Activated CD4-positive, alpha-beta memory T cell treated with anti-CD3 and anti-CD28 coated beads, Interleukin-2, amount 10 ng/mL, durations not matched to agents 7 days and 5 days (primary cell): ENCODE results near the gene SNF8. TPM values are rescaled to one million over a fixed set of nuclear protein-coding genes. Genes with fewer than 3 reads are reported as not detected.

Experiments
- CTCF ChIA-PET: fragments of 350-600 bp; sonication (Branson Sonifier 250); formaldehyde crosslinking; loops from one replicate; lab custom pipeline; 2021; ENCODE audit warnings: antibody characterized with exemption, inconsistent platforms; lab: Charles Lee
- POLR2A ChIA-PET: fragments of 350-600 bp; sonication (Branson Sonifier 250); formaldehyde crosslinking; loops from one replicate; lab custom pipeline; 2021; ENCODE audit warnings: antibody characterized with exemption; lab: Charles Lee
- DNase-seq: peaks from one replicate; pipeline ENCODE4 v3.0.0-alpha.2; 2020
- H3K27ac Mint-ChIP-seq: one replicate; pipeline ENCODE4 v1.8.0; 2021; ENCODE audit warnings: mild to moderate bottlenecking, mixed read lengths
- H3K27me3 Mint-ChIP-seq: one replicate; pipeline ENCODE4 v1.8.0; 2021; ENCODE audit warnings: mixed read lengths
- H3K36me3 Mint-ChIP-seq: one replicate; pipeline ENCODE4 v1.8.0; 2021; ENCODE audit warnings: low read depth, mixed read lengths
- H3K4me1 Mint-ChIP-seq: one replicate; pipeline ENCODE4 v1.8.0; 2021; ENCODE audit warnings: mixed read lengths
- H3K4me3 Mint-ChIP-seq: one replicate; pipeline ENCODE4 v1.8.0; 2021; ENCODE audit warnings: mild to moderate bottlenecking, mixed read lengths
- H3K9me3 Mint-ChIP-seq: one replicate; pipeline ENCODE4 v1.8.0; 2021; ENCODE audit warnings: mixed read lengths
- total RNA-seq, 2 experiments: library from RNA; stranded (reverse); gene quantifications; one replicate each; pipeline ENCODE4 v1.2.3, GENCODE V29; 2021

The SNF8 gene
- 10 to 100 TPM; 94.9 to 97.9 TPM for total RNA-seq

GRCh38 chr17:48944515-48945260, at the start of gene SNF8:
TSS of gene SNF8 (minus strand) at chr17:48944842. CDS start at chr17:48944734, 108 bp downstream.
- ChIA-PET POLR2A (interaction anchor here (0.7 to 2.8 kb wide), 25 partner anchors 8 to 764 kb away, joined by 3 to 57 read pairs (median 4); partner anchors contain the start of genes ATP5MC1, PHOSPHO1, SLC35B1 and UBE2Z), CTCF (interaction anchor here (0.8 to 1.6 kb wide), 7 partner anchors 10 to 280 kb away, joined by 3 to 6 read pairs (median 3); partner anchors contain the start of gene ATP5MC1)
- Mint-ChIP-seq H3K27ac (peak within 1 kb of the TSS; percentile 95), H3K36me3 (peaks cover 15% of the 10 kb centered on the region), H3K9me3 (no peaks in the 10 kb centered on the region), H3K4me3 (peak within 1 kb of the TSS; percentile 97), H3K4me1 (peaks cover 23% of the 10 kb centered on the region), H3K27me3 (peaks cover 2% of the 10 kb centered on the region)
- DNase-seq: peak; percentile 95

GRCh38 chr17:48993951-48994350, 49.3 kb upstream of the SNF8 start:
- POLR2A ChIA-PET: no interaction called here
- peaks cover 71% of the 10 kb centered on the region for H3K27me3 Mint-ChIP-seq
- peaks cover 31% of the 10 kb centered on the region for H3K4me1 Mint-ChIP-seq
- H3K36me3 Mint-ChIP-seq: no peaks in the 10 kb centered on the region
- CTCF ChIA-PET: no interaction called here
- H3K4me3 Mint-ChIP-seq: no peak overlapping the region
- H3K9me3 Mint-ChIP-seq: no peaks in the 10 kb centered on the region
- no peak overlapping the region for H3K27ac Mint-ChIP-seq
- no peak for DNase-seq

GRCh38 chr17:48993305-48993704, 48.7 kb upstream of the SNF8 start:
- H3K4me1 Mint-ChIP-seq: peaks cover 26% of the 10 kb centered on the region
- no peak overlapping the region for H3K4me3 Mint-ChIP-seq
- no peaks in the 10 kb centered on the region for H3K9me3 Mint-ChIP-seq
- H3K27ac Mint-ChIP-seq: no peak overlapping the region
- DNase-seq: no peak
- CTCF ChIA-PET: no interaction called here
- H3K36me3 Mint-ChIP-seq: no peaks in the 10 kb centered on the region
- POLR2A ChIA-PET: no interaction called here
- H3K27me3 Mint-ChIP-seq: peaks cover 65% of the 10 kb centered on the region

- H3K9me3 Mint-ChIP-seq: no peaks in the 10 kb centered on the region
- no peak overlapping the region for H3K27ac Mint-ChIP-seq
- CTCF ChIA-PET: no interaction called here
- POLR2A ChIA-PET: no interaction called here
- H3K4me1 Mint-ChIP-seq: peaks cover 18% of the 10 kb centered on the region
- H3K36me3 Mint-ChIP-seq: no peaks in the 10 kb centered on the region
- H3K27me3 Mint-ChIP-seq: peaks cover 60% of the 10 kb centered on the region
- no peak overlapping the region for H3K4me3 Mint-ChIP-seq
- DNase-seq: no peak
Measured at GRCh38 chr17:48992444-48992843, 47.8 kb upstream of the SNF8 start.

- H3K36me3 Mint-ChIP-seq: no peaks in the 10 kb centered on the region
- no peak overlapping the region for H3K27ac Mint-ChIP-seq
- DNase-seq: no peak
- ChIA-PET POLR2A (no interaction called here), CTCF (no interaction called here)
- H3K27me3 Mint-ChIP-seq: peaks cover 56% of the 10 kb centered on the region
- H3K4me1 Mint-ChIP-seq: peaks cover 7% of the 10 kb centered on the region
- no peaks in the 10 kb centered on the region for H3K9me3 Mint-ChIP-seq
- no peak overlapping the region for H3K4me3 Mint-ChIP-seq
Measured at GRCh38 chr17:48990882-48991357, 46.3 kb upstream of the SNF8 start.

GRCh38 chr17:48989100-48989499, 44.5 kb upstream of the SNF8 start:
- H3K27ac Mint-ChIP-seq: no peak overlapping the region
- H3K27me3 Mint-ChIP-seq: peaks cover 46% of the 10 kb centered on the region
- H3K9me3 Mint-ChIP-seq: no peaks in the 10 kb centered on the region
- CTCF ChIA-PET: no interaction called here
- POLR2A ChIA-PET: no interaction called here
- H3K4me3 Mint-ChIP-seq: no peak overlapping the region
- no peak for DNase-seq
- no peaks in the 10 kb centered on the region for H3K4me1 Mint-ChIP-seq
- H3K36me3 Mint-ChIP-seq: no peaks in the 10 kb centered on the region

- no peak for DNase-seq
- ChIA-PET POLR2A (no interaction called here), CTCF (no interaction called here)
- H3K36me3 Mint-ChIP-seq: no peaks in the 10 kb centered on the region
- no peak overlapping the region for H3K4me3 Mint-ChIP-seq
- H3K27ac Mint-ChIP-seq: no peak overlapping the region
- no peaks in the 10 kb centered on the region for H3K4me1 Mint-ChIP-seq
- no peaks in the 10 kb centered on the region for H3K9me3 Mint-ChIP-seq
- peaks cover 26% of the 10 kb centered on the region for H3K27me3 Mint-ChIP-seq
Measured at GRCh38 chr17:48985436-48986245, 41.0 kb upstream of the SNF8 start.

GRCh38 chr17:48981927-48982539, 37.4 kb upstream of the SNF8 start:
- Mint-ChIP-seq H3K27me3 (peaks cover 9% of the 10 kb centered on the region), H3K27ac (no peak overlapping the region), H3K4me3 (no peak overlapping the region), H3K36me3 (no peaks in the 10 kb centered on the region), H3K4me1 (no peaks in the 10 kb centered on the region), H3K9me3 (no peaks in the 10 kb centered on the region)
- CTCF ChIA-PET: no interaction called here
- POLR2A ChIA-PET: no interaction called here
- no peak for DNase-seq

GRCh38 chr17:48973806-48974205, 29.2 kb upstream of the SNF8 start:
- CTCF ChIA-PET: interaction anchor here (0.9 to 1.5 kb wide), 2 partner anchors 59 to 89 kb away, joined by 3 to 4 read pairs; no protein-coding TSS in a partner anchor
- H3K27me3 Mint-ChIP-seq: peaks cover 34% of the 10 kb centered on the region
- POLR2A ChIA-PET: no interaction called here
- H3K36me3 Mint-ChIP-seq: no peaks in the 10 kb centered on the region
- no peak overlapping the region for H3K4me3 Mint-ChIP-seq
- no peaks in the 10 kb centered on the region for H3K4me1 Mint-ChIP-seq
- no peaks in the 10 kb centered on the region for H3K9me3 Mint-ChIP-seq
- no peak overlapping the region for H3K27ac Mint-ChIP-seq
- no peak for DNase-seq

- Mint-ChIP-seq H3K27ac (no peak overlapping the region), H3K27me3 (peaks cover 41% of the 10 kb centered on the region), H3K4me1 (no peaks in the 10 kb centered on the region), H3K4me3 (no peak overlapping the region), H3K9me3 (no peaks in the 10 kb centered on the region), H3K36me3 (no peaks in the 10 kb centered on the region)
- no peak for DNase-seq
- ChIA-PET CTCF (interaction anchor here (0.6 to 0.9 kb wide), 3 partner anchors 76 to 1417 kb away, joined by 3 to 8 read pairs (median 3); no protein-coding TSS in a partner anchor), POLR2A (no interaction called here)
Measured at GRCh38 chr17:48972749-48973097, 28.1 kb upstream of the SNF8 start.

GRCh38 chr17:48970865-48971687, 26.4 kb upstream of the SNF8 start:
- Mint-ChIP-seq H3K4me1 (no peaks in the 10 kb centered on the region), H3K36me3 (no peaks in the 10 kb centered on the region), H3K9me3 (no peaks in the 10 kb centered on the region), H3K27me3 (peaks cover 43% of the 10 kb centered on the region), H3K27ac (no peak overlapping the region), H3K4me3 (no peak overlapping the region)
- ChIA-PET POLR2A (no interaction called here), CTCF (interaction anchor here (1.3 kb wide), 1 partner anchor 92 kb away, joined by 3 read pairs; no protein-coding TSS in a partner anchor)
- no peak for DNase-seq

GRCh38 chr17:48970224-48970623, 25.6 kb upstream of the SNF8 start:
- H3K36me3 Mint-ChIP-seq: no peaks in the 10 kb centered on the region
- no peaks in the 10 kb centered on the region for H3K9me3 Mint-ChIP-seq
- H3K27ac Mint-ChIP-seq: no peak overlapping the region
- CTCF ChIA-PET: interaction anchor here (1.3 kb wide), 1 partner anchor 91 kb away, joined by 3 read pairs; no protein-coding TSS in a partner anchor
- H3K4me3 Mint-ChIP-seq: no peak overlapping the region
- H3K27me3 Mint-ChIP-seq: peaks cover 44% of the 10 kb centered on the region
- DNase-seq: no peak
- H3K4me1 Mint-ChIP-seq: no peaks in the 10 kb centered on the region
- POLR2A ChIA-PET: no interaction called here
